GM23248 (cell line): ENCODE measurements around the gene SIRT6.

ENCODE experiments used
- EZH2 ChIP-seq: fragments of 200-600 bp; sonication (generic); IDR thresholded peaks from 2 replicates; pipeline ENCODE4 v1.6.1; 2018; ENCODE audit warnings: antibody characterized with exemption, mild to moderate bottlenecking; ENCODE audit not compliant: insufficient read depth, poor library complexity, severe bottlenecking
- EZH2phosphoT487 ChIP-seq: fragments of 200-600 bp; sonication (generic); IDR thresholded peaks from 2 replicates; pipeline ENCODE4 v1.6.1; 2018; ENCODE audit warnings: antibody characterized with exemption, moderate library complexity, mild to moderate bottlenecking, low read depth; ENCODE audit not compliant: insufficient read depth

- no peak for TF ChIP-seq EZH2phosphoT487
- TF ChIP-seq EZH2: no peak
Measured at GRCh38 chr19:4216846-4217245, 34.5 kb upstream of the SIRT6 start.
